NCI-H2227 (cell line): Measurements from ENCODE around the gene FAIM.
"Not testable (repeated sequence)": the region's sequence is repeated elsewhere in the genome, so short reads cannot be mapped to it uniquely, and the experiment has no call there.

Experiments
- DNase-seq: peaks from one replicate; lab custom pipeline; 2025; ENCODE audit not compliant: unreplicated experiment; lab: John Stamatoyannopoulos, UW

The FAIM gene

DNA sequence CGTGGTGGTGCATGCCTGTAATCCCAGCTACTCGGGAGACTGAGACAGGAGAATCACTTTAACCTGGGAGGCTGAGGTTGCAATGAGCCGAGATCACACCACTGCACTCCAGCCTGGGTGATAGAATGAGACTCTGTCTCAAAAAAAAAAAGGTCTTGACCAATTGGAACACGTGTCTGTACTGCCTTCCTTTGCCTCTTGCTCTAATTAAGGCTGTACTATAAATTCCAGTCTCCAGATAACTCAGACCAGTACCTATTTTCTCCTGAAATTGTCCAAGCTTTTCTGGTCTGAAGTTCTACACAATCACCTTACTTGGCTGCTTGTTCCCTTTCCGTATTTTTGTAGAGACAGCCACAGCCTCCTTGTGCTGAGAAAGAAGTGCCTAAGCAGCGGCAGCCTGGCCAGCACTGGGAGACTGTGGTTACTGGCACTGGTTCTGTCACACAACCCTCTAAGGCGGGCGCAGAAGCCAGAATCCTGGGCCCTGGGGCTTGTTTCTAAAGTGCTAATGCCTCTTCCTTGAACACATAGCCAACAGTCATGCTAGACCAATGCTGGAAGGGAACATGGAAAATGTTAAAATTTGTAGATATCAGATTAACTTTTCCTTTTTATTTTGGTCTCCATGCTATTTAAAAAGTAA lies 8.3 kb upstream of the FAIM start:
- DNase-seq = no peak

DNA sequence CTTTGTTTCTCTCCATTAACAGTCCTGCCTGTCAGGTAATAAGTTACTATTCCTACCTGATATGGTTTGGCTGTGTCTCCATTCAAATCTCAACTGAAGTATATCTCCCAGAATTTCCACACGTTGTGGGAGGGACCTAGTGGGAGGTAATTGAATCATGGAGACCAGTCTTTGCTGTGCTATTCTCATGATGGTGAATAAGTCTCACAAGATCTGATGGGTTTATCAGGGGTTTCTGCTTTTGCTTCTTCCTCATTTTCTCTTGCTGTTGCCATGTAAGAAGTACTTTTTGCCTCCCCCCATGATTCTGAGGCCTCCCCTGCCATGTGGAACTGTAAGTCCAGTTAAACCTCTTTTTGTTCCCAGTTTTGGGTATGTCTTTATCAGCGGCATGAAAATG lies 6.9 kb upstream of the FAIM start:
- not testable (repeated sequence) for DNase-seq

DNA sequence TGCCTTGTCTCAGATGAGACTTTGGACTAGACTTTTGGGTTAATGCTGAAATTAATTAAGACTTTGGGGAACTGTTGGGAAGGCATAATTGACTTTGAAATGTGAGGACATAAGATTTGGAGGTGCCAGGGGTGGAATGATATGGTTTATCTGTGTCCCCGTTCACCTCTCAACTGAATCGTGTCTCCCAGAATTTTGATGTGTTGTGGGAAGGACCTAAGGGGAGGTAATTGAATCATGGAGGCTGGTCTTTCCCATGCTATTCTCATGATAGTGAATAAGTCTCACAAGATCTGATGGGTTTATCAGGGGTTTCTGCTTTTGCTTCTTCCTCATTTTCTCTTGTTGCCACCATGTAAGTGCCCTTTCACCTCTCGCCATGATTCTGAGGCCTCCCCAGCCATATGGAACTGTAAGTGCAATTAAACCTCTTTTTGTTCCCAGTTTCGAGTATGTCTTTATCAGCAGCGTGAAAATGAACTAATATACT lies 4.4 kb upstream of the FAIM start:
- DNase-seq = not testable (repeated sequence)

DNA sequence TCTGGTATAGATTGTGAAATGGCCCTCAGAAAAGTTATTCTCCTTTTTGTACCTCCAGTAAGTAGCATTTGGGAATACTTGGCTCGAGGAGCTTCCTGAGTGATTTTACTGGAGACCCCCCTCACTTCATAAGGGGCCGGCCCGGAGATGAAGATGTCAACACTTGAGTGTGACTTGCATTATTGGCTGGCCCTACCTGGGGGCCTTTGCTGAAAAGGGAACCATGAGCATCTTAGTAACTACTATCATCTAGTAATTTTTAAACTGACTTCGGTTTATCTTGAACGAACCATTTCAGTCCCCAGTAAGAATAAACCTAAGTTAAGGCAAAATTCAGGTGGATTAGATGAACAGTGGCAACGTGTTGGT lies 1.3 kb downstream of the FAIM start:
- DNase-seq = no peak

DNA sequence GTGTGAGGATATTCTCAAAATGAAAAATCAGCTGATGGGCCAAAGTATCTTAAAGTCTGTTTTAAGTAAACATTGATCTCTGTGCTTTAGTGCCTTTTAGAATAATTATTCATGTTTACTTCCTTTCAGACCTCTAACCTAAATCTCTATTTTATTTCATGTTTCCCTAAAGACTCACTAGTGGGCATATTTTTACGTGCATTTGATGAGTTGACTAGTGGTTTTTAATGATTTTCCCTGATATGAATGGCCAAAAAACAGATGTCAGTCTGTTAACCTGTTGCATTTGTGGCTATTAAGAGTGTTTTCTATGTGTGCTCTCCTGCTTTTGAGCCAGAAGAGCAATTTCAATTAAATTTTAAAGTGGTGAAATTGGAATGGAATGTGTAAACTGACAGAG lies 6.9 kb downstream of the FAIM start:
- DNase-seq = no peak

DNA sequence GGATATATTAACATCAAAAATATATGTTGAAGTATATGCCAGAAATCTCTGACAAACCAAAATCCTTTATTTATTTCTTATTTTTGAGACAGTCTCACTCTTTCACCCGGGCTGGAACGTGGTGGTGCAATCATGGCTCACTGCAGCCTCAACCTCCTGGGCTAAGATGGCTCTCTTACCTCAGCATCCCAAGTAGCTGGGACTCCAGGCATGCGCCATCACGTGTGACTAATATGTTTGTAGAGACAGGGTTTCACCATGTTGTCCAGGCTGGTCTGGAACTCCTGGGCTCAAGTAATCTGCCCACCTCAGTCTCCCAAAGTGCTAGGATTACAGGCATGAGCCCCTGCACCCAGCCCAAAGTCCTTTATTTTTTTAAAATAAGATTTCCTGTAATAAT lies 11.9 kb downstream of the FAIM start:
- DNase-seq = no peak

DNA sequence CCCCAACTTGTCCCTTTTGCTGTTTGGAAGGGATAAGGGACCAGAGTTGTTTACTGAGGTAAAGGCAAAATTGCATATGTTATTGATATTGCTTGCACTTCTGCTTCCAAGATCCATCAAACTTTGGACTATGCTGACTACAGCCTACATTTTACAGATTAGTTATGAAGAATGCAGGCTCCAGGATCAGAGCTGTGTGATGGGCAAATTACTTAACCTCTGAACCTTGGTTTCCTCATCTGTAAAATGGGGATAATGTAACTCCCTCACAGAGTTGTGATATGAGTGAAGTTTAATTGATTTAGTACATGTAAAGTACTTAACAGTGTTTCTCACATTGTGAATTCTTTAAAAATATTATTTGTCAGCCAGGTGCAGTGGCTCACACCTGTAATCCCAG lies 15.9 kb downstream of the FAIM start:
- DNase-seq = no peak

DNA sequence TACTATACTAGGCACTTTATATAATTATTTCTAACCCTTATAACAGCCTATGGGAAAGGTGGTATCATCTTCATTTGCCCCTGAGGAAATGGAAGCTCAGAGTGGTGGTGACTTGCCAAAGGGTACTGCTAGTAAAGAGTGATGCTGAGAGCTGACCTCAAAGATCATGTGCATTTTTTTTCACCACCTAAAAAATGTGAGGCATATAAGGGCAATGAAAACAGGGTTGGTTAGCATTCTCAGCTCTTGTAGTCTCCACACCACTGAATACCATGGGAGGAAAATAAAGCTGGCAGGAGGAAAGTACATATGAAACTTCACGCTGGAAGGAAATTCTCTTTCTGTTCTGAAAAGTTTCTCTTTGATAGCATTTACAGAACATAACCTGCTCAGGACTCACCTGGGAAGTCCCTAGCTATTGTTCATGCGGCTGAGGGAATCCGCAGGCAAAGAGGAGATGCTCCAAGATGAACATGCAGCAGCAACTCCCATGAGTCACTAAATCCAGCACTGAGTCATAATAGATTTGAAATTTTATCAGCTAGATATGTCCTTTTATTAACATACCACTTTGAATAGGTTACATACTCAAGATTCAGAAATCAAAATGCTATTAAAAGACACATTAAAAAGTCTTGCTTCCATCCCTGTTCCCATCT lies 17.3 kb downstream of the FAIM start:
- DNase-seq = no peak

DNA sequence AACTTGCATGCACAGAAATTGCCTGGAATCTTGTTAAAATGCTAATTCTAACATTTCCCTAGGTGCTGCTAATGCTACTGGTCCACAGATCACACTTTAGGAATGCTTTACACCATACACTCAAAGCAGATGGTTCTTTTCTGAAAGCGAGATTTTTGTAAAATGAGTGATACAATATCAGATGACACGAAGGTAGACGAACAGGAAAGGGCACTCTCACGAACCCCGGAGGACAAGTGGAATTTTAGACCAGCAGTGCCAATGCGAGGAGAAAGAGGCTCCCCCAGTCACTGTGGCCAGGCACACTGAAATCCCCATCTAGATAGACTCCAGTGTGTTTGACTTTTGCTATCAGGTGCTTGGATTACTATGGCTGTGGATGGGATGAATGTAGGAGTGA lies 21.0 kb downstream of the FAIM start:
- DNase-seq = no peak

DNA sequence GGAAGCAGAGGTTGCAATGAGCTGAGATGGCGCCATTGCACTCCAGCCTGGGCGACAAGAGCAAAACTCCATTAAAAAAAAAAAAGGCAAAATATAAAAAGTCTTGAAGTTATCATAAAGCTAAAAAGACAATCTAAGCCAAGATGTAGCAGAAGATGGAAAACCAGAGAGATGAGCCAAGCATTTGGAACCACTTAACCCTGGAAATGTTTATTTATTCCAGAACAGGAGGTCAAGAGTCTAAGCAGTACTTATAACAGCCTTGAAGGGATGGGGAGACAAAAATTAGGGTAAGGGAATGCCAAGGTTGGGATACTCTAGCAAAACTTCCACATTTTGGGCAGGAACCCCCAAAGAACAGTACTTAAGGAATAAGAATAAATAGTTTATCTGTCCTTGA lies 30.1 kb downstream of the FAIM start:
- DNase-seq = no peak

DNA sequence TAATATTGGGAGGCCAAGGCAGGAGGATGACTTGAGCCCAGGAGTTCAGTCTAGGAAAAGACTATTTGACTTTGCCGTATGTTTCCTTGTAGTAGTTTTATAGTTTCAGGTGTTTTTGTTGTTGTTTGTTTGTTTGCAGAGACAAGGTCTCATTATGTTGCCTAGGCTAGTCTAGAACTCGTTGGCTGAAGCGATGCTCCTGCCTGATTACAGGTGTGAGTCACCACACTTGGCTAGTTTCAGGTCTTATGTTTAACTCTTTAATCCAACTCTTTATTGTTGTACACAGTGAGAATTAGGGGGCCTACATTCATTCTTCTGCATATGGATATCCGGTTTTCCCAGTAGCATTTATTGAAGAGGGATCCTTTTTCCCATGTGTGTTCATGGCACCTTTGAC lies 32.0 kb downstream of the FAIM start:
- DNase-seq = no peak

DNA sequence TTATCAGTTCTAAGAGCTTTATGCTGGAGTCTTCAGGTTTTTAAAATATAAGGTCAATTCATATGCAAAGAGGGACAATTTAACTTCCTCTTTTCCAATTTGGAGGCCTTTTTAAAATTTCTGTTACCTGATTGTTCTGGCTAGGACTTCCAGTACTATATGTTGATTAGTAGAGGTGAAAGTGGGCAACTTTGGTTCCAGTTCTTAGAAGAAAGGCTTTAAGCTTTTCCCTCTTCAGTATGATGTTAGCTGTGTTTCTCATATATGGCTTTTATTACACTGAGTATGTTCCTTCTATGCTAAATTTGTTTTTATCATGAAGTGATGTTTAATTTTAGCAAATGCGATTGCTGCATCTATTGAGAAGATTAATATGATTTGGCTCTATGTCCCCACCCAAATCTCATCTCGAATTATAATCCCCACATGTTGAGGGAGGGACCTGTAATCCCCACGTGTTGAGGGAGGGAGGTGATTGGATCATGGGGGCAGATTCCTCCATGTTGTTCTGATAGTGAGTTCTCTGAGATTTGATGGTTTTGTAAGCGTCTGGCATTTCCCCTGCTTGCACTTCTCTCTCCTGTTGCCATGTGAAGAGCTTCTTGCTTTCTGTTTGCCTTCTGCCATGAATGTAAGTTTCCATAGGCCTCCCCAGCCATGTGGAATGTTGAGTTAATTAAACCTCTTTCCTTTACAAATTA lies 33.8 kb downstream of the FAIM start:
- DNase-seq = no peak

DNA sequence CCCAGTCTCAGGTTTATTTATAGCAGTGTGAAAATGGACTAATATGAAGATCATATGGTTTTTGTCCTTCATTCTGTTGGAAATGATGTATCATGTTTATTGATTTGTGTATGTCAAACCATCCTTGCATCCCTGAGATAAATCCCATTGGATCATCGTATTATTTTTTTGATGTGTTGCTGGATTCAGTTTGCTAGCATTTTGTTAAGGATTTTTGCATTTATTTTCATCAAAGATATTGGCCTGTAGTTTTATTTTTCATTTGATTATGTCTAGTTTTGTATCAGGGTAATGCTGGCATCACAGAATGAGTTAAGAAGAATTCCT lies 34.3 kb downstream of the FAIM start:
- no peak for DNase-seq

DNA sequence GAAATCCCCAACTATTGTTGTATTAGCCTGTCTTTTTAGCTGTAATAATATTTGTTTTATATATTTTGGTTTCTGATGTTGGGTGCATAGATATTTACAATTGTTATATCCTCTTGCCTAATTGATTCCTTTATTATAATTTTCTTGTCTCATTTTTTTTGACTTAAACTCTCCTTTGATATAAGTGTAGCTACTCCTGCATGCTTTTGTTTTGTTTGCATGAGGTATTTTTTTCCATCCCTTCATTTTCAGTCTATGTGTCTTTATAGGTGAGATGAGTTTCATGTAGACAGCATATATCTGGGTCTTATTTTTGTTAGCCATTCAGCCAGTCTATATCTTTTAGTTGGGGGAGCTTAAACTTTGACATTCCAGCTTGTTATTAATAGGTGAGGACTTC lies 37.4 kb downstream of the FAIM start:
- no peak for DNase-seq

DNA sequence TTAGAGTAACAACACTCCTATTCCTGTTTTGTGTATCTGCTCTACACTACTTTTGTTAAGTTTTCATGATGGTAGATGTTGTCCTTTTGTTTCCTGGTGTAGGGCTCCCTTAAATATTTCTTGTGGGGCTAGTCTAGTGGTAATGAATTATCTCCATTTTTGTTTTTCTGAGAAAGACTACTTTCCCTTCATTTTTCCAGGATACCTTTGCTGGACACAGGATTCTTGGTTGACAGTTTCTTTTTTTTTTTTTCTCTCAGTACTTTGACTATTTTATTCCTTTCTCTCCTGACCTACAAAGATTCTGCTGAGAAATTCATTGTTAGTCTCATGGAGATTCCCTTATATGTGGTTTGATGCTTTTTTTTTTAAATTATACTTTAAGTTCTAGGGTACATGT lies 37.9 kb downstream of the FAIM start:
- no peak for DNase-seq

DNA sequence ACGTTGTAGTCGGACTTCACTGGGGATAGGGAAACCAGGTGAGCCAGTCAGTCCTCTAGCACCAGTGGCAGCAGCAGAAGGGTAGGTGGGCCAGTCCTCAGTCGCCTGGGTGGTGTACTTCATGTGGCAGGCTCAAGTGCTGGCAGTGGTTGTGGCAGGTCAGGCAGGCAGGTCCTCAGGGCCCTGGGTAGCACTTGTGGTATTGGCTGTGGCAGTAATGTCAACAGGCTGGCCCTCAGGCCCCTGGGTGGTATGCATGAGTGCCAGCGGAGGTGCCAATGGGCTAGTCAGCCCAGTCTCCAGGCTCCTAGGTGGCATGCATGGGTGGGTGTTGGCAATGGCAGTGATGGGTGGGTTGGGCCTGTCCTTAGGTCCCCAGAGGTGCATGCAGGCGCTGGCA lies 40.6 kb downstream of the FAIM start:
- no peak for DNase-seq

DNA sequence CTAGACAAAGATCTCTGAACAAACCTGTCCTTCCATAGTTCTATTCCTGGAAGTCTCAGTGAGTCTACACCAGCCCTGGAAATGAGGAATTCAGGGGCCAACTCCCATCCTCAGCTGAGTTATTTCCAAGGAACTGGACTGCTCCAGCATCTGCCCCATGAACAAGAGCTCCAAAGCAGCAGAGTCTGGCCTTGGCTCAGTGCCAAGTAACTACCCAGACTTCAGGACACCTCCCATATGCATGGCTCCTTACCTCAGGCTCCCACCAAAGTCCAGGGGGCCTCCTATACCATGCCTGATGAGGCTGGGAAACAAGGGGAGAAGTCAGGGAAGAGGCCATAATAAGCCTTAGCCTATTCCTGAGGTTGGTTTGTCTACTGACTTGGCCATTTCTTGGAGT lies 45.0 kb downstream of the FAIM start:
- DNase-seq = no peak

DNA sequence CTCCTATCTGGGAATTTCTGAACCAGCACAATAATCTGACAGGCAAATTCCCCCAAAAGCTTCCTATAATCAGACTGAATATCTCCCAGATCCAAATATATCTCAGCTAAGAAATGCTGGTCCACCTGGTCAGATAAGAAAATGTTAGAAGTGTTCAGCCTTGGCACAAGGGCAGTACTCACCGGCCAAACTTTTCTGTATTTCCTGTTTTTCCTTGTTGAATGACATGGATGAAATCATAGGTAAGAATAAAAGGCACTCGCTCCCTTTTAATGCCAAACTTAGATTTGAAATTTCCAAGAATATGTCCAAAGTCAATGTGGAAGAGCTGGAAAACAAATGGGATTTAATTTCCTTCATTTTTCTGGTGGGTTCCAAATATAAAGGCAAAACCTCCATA lies 48.9 kb downstream of the FAIM start:
- DNase-seq = no peak

DNA sequence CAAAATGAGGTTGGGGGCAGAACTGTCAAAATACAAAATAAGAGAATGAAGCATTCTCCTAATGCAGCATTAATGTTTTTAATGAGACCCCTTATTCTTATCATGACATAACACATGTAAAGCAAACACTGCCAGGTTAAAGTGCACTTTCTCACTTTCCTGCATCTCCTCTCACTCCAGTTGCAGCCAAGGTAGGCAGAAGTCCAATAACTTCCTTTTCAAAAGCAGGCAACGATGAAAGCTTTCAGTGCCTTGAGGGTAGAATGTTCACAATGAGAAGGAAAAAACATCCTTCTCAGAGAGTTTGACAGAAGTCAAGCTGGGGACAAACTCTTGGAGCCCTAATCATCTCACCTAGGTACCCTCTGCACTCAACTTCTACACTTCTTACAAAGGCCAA lies 59.5 kb downstream of the FAIM start:
- no peak for DNase-seq

DNA sequence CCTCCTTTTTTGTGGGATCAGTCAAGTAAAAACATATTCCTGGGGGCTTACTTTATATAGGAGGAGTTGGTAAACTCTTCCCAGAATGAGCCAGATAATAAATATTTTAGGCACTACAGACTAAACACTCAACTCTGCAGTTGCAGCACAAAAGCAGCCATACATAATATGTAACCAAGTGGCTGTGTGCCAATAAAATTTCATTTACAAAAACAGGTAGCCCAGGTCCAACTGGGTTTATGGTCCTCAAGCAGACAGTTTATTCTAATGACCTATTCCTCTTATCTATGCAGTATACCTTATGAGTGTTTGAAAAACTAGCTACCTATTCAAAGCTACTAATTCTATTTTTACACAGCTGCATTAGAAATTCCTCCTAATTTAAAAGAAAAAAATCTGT lies 61.8 kb downstream of the FAIM start:
- DNase-seq = no peak

DNA sequence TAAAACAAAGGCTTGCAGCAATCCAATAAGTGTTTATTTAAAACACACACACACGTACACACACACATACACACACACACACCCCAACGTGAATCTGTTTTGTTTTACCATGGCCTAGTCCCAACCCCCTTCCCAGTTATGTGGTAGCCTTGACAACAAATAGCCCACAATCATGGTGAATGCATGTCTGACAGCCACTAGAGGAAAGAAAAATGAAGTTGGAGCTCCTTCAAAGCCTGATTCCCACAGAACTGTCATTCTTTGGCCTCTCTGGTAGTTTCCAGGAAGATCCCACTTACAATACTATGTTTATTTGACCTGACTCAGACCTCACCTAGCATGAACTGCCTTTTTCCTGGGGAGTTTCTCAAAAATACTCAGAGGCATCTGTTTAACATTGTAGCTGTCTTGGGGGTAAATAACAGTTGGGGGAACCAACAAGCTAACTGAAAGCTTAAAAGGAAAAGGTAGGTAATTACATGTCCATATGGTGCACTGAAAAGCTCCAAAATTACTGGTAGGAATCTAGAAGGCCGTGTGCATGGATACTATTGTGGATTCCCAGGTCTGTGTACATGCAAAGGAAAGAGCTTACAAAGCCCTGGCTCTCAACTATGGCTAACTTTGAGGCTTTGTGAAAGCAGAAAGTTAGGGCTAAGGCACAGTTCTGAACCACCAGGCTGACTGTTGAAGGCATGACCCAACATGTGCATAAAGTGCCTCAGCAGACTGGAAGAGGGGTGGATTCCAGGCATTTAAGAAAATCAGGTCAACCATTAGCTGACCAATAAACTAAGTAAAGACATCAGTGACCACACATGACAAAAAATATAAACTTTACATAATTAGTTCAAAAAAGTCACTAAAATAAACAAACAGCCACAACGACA lies 65.3 kb downstream of the FAIM start:
- peak; percentile 80 for DNase-seq

DNA sequence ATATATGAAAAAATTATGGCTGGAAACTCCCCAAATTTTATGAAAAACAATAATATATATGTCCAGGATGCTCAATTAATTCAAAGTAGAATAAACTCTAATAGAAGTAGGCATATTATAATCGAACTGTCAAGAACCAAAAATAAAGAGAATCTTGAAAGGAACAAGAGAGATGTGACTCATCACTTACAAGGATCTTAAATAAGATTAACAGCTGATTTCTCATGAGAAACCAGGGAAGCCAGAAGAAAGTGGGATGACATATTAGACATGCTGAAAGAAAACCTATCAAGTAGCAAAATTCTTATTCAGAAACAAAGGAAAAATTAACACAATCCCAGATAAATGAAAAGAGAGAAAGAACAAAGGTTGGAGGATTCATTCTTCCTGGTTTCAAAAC lies 66.8 kb downstream of the FAIM start:
- DNase-seq = no peak
